Keratinocyte (primary cell): ENCODE results near the gene SLC35G1. TPM values are rescaled to one million over a fixed set of nuclear protein-coding genes. Genes with fewer than 3 reads are reported as not detected.

Experiments
- DNase-seq: peaks from one replicate; pipeline ENCODE4 v3.0.0-alpha.2; 2011; ENCODE audit warnings: low read depth, missing footprints, low spot score
- FAIRE-seq: peaks from 2 replicates; lab custom pipeline; 2011; peaks lifted over from hg19 to GRCh38; lab: Jason Lieb, UNC
- H2AFZ ChIP-seq: 2 replicates; pipeline ENCODE4 v1.6.0; 2012; ENCODE audit warnings: low read length, control low read depth, inconsistent platforms; ENCODE audit not compliant: control insufficient read depth
- H3K27ac ChIP-seq: 2 replicates; pipeline ENCODE4 v1.5.1; 2011; ENCODE audit warnings: low read length; ENCODE audit not compliant: control insufficient read depth, insufficient read depth
- H3K27me3 ChIP-seq: 3 replicates; pipeline ENCODE4 v1.6.0; 2011; ENCODE audit warnings: low read length; ENCODE audit not compliant: control insufficient read depth, insufficient read depth; ENCODE audit errors: extremely low read depth
- H3K36me3 ChIP-seq, 2 experiments: 2 replicates in 1 of 2; 3 replicates in 1 of 2; pipeline ENCODE4 v1.5.1; 2011; ENCODE audit warnings: low read length in 2 of 2, mild to moderate bottlenecking in 1 of 2; ENCODE audit not compliant: control insufficient read depth in 2 of 2, insufficient read depth in 2 of 2; ENCODE audit errors: extremely low read depth in 1 of 2
- H3K4me1 ChIP-seq: 3 replicates; pipeline ENCODE4 v1.5.1; 2011; ENCODE audit warnings: low read length; ENCODE audit not compliant: control insufficient read depth, insufficient read depth; ENCODE audit errors: extremely low read depth
- H3K4me2 ChIP-seq: 3 replicates; pipeline ENCODE4 v1.6.0; 2011; ENCODE audit warnings: low read depth, low read length; ENCODE audit not compliant: control insufficient read depth, insufficient read depth; ENCODE audit errors: extremely low read depth
- H3K4me3 ChIP-seq, 3 experiments: fragments of 200-600 bp in 1 of 3; sonication (generic) in 1 of 3; 2 replicates in 2 of 3; 3 replicates in 1 of 3; pipeline ENCODE4 v1.5.1; 2011 to 2016; ENCODE audit warnings: low read length in 3 of 3, mild to moderate bottlenecking in 3 of 3, control low read depth in 2 of 3, inconsistent platforms in 1 of 3, low read depth in 1 of 3, mixed read lengths in 1 of 3, mixed run types in 1 of 3, moderate library complexity in 1 of 3; ENCODE audit not compliant: control insufficient read depth in 2 of 3, insufficient read depth in 2 of 3; ENCODE audit errors: extremely low read depth in 1 of 3
- H3K79me2 ChIP-seq: 2 replicates; pipeline ENCODE4 v1.6.0; 2012; ENCODE audit warnings: low read length; ENCODE audit not compliant: control insufficient read depth, insufficient read depth
- H3K9ac ChIP-seq: 3 replicates; pipeline ENCODE4 v1.6.0; 2011; ENCODE audit warnings: low read length; ENCODE audit not compliant: control insufficient read depth, insufficient read depth; ENCODE audit errors: extremely low read depth
- H3K9me1 ChIP-seq: 3 replicates; pipeline ENCODE4 v1.6.0; 2011; ENCODE audit warnings: low read length; ENCODE audit not compliant: control insufficient read depth, insufficient read depth; ENCODE audit errors: extremely low read depth
- H3K9me3 ChIP-seq: 2 replicates; pipeline ENCODE4 v1.5.1; 2012; ENCODE audit warnings: low read depth, low read length; ENCODE audit not compliant: control insufficient read depth
- H4K20me1 ChIP-seq: 3 replicates; pipeline ENCODE4 v1.6.0; 2011; ENCODE audit warnings: low read length; ENCODE audit not compliant: control insufficient read depth, insufficient read depth; ENCODE audit errors: extremely low read depth
- CTCF ChIP-seq, 3 experiments: IDR thresholded peaks in 1 of 3; conservative IDR thresholded peaks in 1 of 3; optimal IDR thresholded peaks in 1 of 3; 2 replicates in 2 of 3; 3 replicates in 1 of 3; pipeline versions ENCODE3 to v1.5.1; 2011; ENCODE audit warnings: low read length in 3 of 3, mild to moderate bottlenecking in 3 of 3, moderate library complexity in 2 of 3, control low read depth in 1 of 3, inconsistent platforms in 1 of 3; ENCODE audit not compliant: insufficient read depth in 2 of 3; ENCODE audit errors: extremely low read depth in 1 of 3
- EZH2 ChIP-seq: IDR thresholded peaks from one replicate; pipeline ENCODE4 v1.6.1; 2012; ENCODE audit warnings: inconsistent platforms, mild to moderate bottlenecking, low read length, moderate library complexity
- dilution Hi-C: fragments of 300-500 bp; cut with MboI; formaldehyde crosslinking; loops from one replicate; pipeline ENCODE4 v1.7.0; 2020; ENCODE audit warnings: low sequenced_read_pairs; ENCODE audit not compliant: extremely low pct_ligation_motif_present
- polyA plus RNA-seq, 5 experiments: library from polyadenylated mRNA; depleted of rRNA in 3 of 5; stranded (reverse) in 3 of 5; stranded (forward) in 1 of 5; unstranded in 1 of 5; fragments of >200 nt; gene quantifications; 1 replicate in 1 of 5; 2 replicates in 3 of 5; 3 replicates in 1 of 5; pipeline versions ENCODE4 v1.2.1 to v1.2.3, GENCODE V29; 2011 to 2012; ENCODE audit warnings: missing spikeins in 2 of 5, low read depth in 1 of 5, low replicate concordance in 1 of 5

The SLC35G1 gene
- polyA plus RNA-seq, 1 donor (not counting 4 experiments of a cell fraction or from before 2014, with no cell fraction given): 5.9 TPM

- no peaks in the 10 kb centered on the region for H3K4me1 ChIP-seq
- DNase-seq: no peak
- no peak overlapping the region for H3K9ac ChIP-seq
- no peaks in the 10 kb centered on the region for H3K79me2 ChIP-seq
- dilution Hi-C loops: no loop called here
- H2AFZ ChIP-seq: no peak overlapping the region
- no peaks in the 10 kb centered on the region for H3K27me3 ChIP-seq
- H3K4me3 ChIP-seq: no peak overlapping the region
- no peak overlapping the region for H3K27ac ChIP-seq
- no peaks in the 10 kb centered on the region for H4K20me1 ChIP-seq
- TF ChIP-seq CTCF (optimal IDR thresholded peaks at IDR 0.05 in 1 of 3, IDR thresholded peaks at IDR 0.05 in 1 of 3, conservative IDR thresholded peaks at IDR 0.05 in 1 of 3; ENCODE audit: extremely low read depth in 1 of 3, insufficient read depth in 2 of 3, low read length in 3 of 3) (no peak), EZH2 (no peak)
- FAIRE-seq: no peak
- no peaks in the 10 kb centered on the region for H3K9me1 ChIP-seq
- no peaks in the 10 kb centered on the region for H3K36me3 ChIP-seq
- H3K9me3 ChIP-seq: no peaks in the 10 kb centered on the region
- no peak overlapping the region for H3K4me2 ChIP-seq
Measured at GRCh38 chr10:93879273-93879672, 14.5 kb upstream of the SLC35G1 start.

DNA sequence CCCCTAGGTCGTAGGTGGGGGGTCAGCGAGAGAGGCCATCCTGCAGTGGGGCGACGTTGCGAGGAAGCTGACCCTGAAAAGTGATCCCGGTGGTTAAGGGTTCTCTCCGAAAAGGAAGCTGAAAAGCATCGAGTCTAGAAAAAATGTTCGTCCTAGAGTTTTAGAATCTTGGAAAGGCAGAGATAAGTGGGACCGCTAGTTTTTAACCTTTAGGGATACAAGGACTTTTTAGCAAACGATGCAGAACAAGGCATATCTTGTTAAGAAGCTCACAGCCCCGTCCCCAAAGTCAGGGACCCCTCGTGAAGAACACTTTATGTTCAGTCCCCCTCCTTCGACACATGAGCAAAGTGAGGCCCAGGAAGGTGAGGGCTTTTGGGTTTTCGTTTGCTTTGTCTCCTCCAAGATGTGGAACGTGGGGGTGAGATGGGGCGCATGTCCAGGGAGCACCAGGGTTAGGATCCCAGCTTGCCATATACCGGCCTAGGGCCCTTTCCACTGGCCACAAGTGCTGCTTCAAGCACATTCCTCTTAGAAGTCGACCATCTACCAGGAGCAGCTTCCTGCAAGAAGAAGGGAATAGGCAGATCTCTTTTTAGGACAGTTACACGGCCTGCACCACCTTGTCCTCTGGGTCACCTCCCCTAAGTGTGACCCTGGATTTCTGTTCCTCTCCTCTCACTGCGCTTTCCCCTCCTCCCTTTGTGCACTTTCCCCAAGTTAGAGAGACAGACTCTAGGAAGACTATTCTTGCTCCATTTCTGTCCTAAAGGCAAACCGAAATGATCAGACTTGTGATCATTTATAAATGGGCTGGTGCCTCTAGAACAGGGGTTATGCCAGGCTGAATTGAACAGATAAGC lies 969 bp downstream of the SLC35G1 start:
- DNase-seq: no peak

More for the DNA sequence above, 969 bp downstream of the SLC35G1 start:
- peak overlapping the region; percentile 99 for H2AFZ ChIP-seq
- no peaks in the 10 kb centered on the region for H3K27me3 ChIP-seq
- no peak for TF ChIP-seq CTCF (optimal IDR thresholded peaks at IDR 0.05 in 1 of 3, IDR thresholded peaks at IDR 0.05 in 1 of 3, conservative IDR thresholded peaks at IDR 0.05 in 1 of 3; ENCODE audit: extremely low read depth in 1 of 3, insufficient read depth in 2 of 3, low read length in 3 of 3)
- TF ChIP-seq EZH2: no peak
- H3K4me3 ChIP-seq: peak overlapping the region; percentile 69 to 90 (median 86)
- H4K20me1 ChIP-seq: no peaks in the 10 kb centered on the region
- no peak for FAIRE-seq
- peaks cover 14% of the 10 kb centered on the region for H3K4me1 ChIP-seq
- no peaks in the 10 kb centered on the region for H3K36me3 ChIP-seq
- H3K9me3 ChIP-seq: no peaks in the 10 kb centered on the region
- dilution Hi-C loops: no loop called here
- no peaks in the 10 kb centered on the region for H3K9me1 ChIP-seq
- H3K4me2 ChIP-seq: peak overlapping the region; percentile 93
- H3K79me2 ChIP-seq: no peaks in the 10 kb centered on the region
- no peak overlapping the region for H3K27ac ChIP-seq
- peak overlapping the region; percentile 71 for H3K9ac ChIP-seq
